GM21390 (cell line): ENCODE results near the gene ZFP36L2.

ENCODE experiments used
- ATAC-seq: cut with Tn5 transposase; IDR thresholded peaks from one replicate; pipeline ENCODE4 v1.9.1; 2021; ENCODE audit not compliant: unreplicated experiment

ZFP36L2 gene

DNA sequence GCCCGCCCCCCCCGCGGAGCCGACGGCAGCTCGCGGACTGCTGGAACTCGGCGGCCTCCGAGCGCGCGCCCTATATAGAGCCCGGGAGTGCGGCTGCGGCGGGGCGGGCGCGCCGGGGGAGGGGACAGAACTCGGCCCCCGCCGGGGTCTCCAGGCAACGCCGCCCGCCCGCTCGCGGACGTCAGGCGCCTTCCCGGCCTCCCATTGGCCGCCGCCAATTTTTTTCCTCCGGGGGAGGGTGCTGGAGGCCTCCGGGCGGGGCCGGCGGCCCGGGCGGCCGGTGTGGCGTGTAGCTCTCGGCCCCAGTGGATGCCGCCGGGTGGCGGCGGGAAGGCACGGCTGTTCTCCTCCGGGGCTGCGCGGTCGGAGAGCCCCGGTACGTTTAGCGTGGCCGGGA, at the start of gene ZFP36L2:
TSS of gene ZFP36L2 (minus strand) at position 49 of the 397 bp plus-strand sequence. CDS start 291 bp downstream, outside the sequence.
- peak; percentile 49 for ATAC-seq

DNA sequence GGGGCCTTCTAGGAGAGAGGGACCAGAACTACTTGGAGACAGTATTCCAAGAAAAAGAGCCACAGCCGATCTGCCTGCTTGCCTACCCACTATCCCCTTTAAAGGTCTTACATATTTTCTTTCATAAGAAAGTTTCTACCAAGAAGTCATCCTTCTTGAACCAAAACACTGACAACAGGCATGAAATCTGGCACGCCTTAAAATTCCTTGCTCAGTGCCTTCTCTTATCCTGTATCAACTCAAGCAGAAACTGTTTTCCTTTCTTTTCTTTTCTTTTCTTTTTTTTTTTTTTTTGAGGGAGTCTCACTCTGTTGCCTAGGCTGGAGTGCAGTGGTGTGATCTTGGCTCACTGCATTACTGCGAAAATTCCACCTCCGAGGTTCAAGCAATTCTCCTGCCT, 48.3 kb upstream of the ZFP36L2 start:
- ATAC-seq, result no peak

- ATAC-seq, result no peak
Measured at GRCh38 chr2:43274055-43274454, 47.6 kb upstream of the ZFP36L2 start.

DNA sequence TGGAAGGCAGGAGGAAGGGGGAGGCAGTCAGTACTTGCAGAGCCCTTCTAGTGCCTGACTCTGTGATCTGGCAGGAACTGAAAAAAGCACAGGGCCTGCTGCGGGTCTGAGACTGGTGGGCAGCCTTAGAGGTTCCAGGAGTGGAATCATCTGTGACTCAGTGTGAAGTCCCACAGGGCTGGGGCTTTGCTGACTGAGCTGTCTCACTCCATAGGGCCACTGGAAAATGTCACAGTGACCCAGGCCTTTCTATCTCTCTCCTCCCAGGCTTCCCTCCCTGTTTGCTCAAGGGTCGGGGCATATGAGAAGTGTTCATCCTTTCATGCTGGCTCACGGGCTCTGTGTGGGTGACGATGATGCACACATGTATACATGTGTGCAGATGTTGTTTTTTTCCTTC, 47.1 kb upstream of the ZFP36L2 start:
- ATAC-seq, result no peak

DNA sequence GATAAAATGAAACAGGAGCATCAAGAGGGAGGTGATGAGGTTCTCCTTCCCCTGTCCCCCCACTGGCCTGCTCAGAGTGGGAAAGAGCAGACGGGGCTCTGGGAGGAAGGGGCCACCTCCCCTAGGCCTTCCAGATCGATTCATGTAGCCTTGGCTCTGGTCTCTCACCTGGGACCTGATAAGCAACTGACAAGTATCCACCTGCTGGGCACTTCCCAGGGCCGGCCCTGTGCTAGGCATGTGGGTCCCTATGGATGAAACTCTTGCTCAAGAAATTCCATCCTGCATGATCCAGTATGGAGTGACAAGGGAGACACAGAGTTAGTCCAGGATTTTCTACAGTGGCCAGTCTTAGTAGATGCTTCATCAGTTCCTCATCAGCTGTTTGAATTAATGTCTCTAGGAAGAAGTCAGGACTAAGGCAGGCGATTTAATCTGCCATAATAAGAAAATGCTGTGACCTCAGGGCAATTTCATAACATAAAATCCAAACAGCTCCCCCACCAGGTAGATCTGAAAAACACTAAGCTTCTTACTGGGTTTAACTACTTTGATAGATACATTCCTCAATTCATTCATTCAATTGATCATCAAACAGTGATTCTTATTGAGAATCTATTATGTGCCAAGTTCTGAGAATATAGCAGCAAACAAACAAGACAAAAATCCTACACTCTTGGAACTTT, 44.7 kb upstream of the ZFP36L2 start:
- no peak for ATAC-seq

- no peak for ATAC-seq
Measured at GRCh38 chr2:43270461-43270860, 44.1 kb upstream of the ZFP36L2 start.

- ATAC-seq, result no peak
Measured at GRCh38 chr2:43269706-43270105, 43.3 kb upstream of the ZFP36L2 start.

DNA sequence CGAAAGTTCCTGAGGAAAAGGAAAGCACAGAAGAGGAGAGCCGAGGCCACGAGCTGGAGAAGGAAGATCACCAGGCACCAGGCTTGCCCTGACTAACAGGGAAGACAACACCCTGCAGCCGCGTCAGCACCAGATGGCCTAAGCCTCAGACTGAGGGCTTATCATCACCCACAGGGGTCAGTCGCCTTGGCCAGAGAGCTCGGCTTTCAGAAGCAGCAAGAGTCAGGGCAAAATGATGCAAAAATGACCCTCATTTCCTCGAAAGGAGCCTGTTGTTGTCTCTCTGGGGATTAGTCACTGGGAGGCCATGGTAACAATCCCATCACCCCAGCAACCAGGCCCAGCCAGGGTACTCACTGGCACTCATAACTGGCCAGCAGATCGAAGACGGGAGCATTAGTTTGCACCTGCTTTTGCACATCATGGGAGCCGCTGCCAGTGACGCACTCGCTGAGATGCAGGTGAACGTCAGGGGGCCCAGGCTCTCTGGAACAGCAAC, 42.7 kb upstream of the ZFP36L2 start:
- no peak for ATAC-seq

DNA sequence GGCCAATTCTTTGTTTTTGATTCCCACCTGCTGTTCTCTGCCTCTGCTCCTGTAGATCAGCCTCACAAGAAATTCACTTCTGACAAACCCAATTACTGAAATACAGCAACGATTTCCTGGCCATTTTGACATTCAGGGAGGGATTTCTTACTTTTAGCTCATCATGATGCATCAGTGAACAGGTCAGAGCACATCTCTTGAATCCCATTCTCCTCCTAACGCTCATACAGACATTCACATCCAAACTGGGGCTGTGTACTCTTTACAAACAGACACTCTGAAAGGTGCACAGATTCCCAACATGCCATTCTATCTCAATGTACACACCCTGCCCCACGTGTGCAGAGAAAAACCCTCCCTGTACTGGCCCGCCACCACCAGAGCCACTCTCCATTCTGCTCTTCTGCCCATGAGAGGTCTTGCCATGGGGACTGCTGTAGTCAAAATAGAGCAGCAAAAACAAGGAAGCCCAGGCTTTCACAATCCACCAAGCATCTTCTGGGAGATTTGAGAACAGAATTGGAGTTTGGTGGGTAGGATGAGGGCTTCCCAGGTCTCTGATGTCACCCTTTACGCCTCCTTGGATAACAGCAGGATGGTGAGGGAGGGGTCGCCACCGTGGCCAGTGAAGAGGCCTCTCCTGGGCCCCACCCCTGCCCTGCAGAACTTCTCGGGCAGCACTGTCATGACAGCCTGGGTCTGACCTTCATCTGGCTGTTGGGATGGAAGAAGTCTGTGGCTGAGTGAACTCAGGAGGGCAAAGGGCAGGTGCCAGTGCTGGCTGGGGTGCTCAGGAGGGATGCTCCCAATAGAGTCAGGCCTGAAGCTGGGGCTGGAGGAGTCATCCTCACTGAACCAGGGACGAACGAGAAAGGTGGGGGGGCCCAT, 41.9 kb upstream of the ZFP36L2 start:
- ATAC-seq, result no peak

- ATAC-seq, result no peak
Measured at GRCh38 chr2:43267381-43267780, 41.0 kb upstream of the ZFP36L2 start.

GRCh38 chr2:43266711-43267111, 40.3 kb upstream of the ZFP36L2 start:
- ATAC-seq, result no peak

DNA sequence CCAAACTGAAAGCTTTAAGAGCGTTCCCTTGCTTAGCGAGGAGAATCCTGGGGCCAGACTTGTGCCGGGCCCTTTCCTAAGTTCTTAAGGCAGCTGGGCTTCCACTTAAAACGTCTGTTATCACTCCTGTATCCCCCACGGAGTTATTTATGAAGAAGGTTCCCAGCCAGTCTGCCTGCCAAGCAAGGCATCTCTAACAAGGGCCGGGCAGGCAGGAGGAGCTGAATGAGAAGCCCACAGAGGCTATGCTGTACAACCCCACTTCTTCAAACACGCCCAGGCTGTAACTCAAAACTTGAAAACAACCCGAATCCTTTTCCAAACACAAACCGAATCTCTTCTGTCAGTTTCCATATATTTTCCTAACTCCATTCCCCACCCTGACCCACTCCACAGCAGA, 39.0 kb upstream of the ZFP36L2 start:
- ATAC-seq, result no peak

DNA sequence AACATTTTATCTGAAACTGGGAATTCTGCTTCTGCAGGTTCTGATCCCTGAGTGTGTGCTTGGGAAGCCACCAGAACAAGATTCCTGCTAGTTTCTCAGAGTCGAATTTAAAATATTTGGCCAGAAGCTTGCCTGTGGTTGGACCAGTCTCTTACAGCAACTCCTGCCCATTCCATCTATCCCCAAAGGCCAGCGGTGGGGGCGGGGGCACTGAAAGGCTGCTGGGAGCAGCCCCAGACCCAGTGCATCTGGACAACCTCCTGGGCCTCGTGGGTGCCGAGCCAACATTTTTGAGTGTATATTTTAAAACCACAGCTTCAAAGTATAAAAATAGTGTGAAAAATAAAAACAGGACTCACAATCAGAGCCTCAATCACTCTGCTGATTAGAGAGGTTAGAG, 38.6 kb upstream of the ZFP36L2 start:
- ATAC-seq, result no peak

- no peak for ATAC-seq
Measured at GRCh38 chr2:43262951-43263350, 36.5 kb upstream of the ZFP36L2 start.

DNA sequence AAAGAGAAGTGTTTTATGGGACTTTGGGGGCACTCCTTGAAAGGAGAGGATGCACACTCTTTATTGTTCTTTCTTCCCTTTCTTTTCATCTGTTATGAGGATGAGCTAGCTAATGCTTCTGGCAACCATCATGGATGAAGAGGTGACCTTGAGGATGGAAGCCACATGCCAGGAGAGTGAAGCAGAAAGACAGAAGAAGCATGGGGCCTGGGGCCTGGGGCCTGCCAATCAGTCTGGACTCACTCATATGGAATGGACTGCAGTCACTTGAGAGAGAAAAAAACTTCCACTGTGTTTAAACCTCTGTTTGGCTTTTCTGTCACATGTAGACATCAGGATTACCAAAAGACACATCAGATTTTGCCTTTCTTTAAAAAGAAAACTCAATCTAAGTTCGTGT, 35.8 kb upstream of the ZFP36L2 start:
- ATAC-seq, result no peak

DNA sequence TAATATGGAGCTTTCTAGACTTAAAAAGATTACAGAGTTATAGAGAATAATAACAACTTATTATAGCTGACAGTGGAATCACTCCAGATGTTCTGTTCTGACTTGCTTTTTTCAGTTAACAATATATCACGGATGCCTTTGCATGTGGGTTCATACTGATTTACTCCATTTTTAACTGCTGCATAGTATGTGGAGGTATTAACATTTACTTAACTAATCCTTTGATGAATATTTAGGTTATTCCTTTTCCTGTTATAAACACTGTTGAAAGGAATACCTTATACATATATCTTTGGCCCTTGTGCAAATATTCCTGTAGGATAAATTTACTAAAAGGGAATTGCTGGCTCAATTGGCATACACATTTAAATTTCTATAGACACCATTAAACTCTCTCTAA, 33.1 kb upstream of the ZFP36L2 start:
- ATAC-seq, result no peak

GRCh38 chr2:43258547-43259156, 32.2 kb upstream of the ZFP36L2 start:
- ATAC-seq, result no peak

- ATAC-seq, result no peak
Measured at GRCh38 chr2:43255296-43255910, 29.0 kb upstream of the ZFP36L2 start.

GRCh38 chr2:43254331-43254730, 27.9 kb upstream of the ZFP36L2 start:
- no peak for ATAC-seq

GRCh38 chr2:43251171-43251731, 24.8 kb upstream of the ZFP36L2 start:
- no peak for ATAC-seq

GRCh38 chr2:43250015-43250414, 23.6 kb upstream of the ZFP36L2 start:
- no peak for ATAC-seq
